ENCODE data around the gene KCNK16. TPM values are rescaled to one million over a fixed set of nuclear protein-coding genes. Genes with fewer than 3 reads are reported as not detected.

The KCNK16 gene
- total and polyA plus RNA-seq, 10 of the 15 experiments (the other 5 are each of a cell fraction or from before 2014, with no cell fraction given), result not detected

GRCh38 chr6:39321761-39322160 lies 741 bp downstream of the KCNK16 start:
- BruUV-seq (replicated peaks), result no TSS peak
- H4K20me1 ChIP-seq (ENCODE audit: control insufficient read depth, insufficient read depth), result no peaks in the 10 kb centered on the region
- no peak overlapping the region for H2AFZ ChIP-seq (ENCODE audit: control insufficient read depth, low read depth, low read length)
- H3K79me2 ChIP-seq (ENCODE audit: control insufficient read depth, insufficient read depth, low read length), result no peaks in the 10 kb centered on the region
- H3K4me2 ChIP-seq (ENCODE audit: control insufficient read depth, insufficient read depth), result no peak overlapping the region
- POLR2A ChIA-PET, result no interaction called here
- peaks cover 0 to 5% of the 10 kb centered on the region in 2 experiments; a peak in 3 of 4 replicates for H3K27me3 ChIP-seq (replicated peaks in 1 of 2; ENCODE audit: control insufficient read depth in 2 of 2, insufficient read depth in 2 of 2, low read length in 1 of 2)
- SMC1A ChIA-PET (ENCODE audit: uncharacterized antibody, unreplicated experiment), result interaction anchor here (1.2 kb wide), 1 partner anchor 12 kb away, joined by 3 read pairs; no protein-coding TSS in a partner anchor
- ATAC-seq (no peak), FAIRE-seq (no peak), DNase-seq (ENCODE audit: low read depth, low spot score) (no peak)
- no peaks in the 10 kb centered on the region for H3K9me3 ChIP-seq (replicated peaks; ENCODE audit: control insufficient read depth, insufficient read depth, low read length)
- H3K27ac ChIP-seq (ENCODE audit: control insufficient read depth, insufficient read depth), result no peak overlapping the region
- H3K36me3 ChIP-seq (ENCODE audit: control insufficient read depth in 2 of 2, insufficient read depth in 2 of 2, low read length in 1 of 2), result no peaks in the 10 kb centered on the region
- CTCF ChIA-PET, result no interaction called here
- no peak overlapping the region for H3K4me3 ChIP-seq
- TF ChIP-seq LARP7 (IDR thresholded peaks at IDR 0.05), result no peak
- TF ChIP-seq CHD2 (IDR thresholded peaks at IDR 0.05; ENCODE audit: borderline replicate concordance, low read depth, low read length), result no peak
- TF ChIP-seq HCFC1 (IDR thresholded peaks at IDR 0.05; ENCODE audit: low read length), result no peak
- TF ChIP-seq HDAC2 (IDR thresholded peaks at IDR 0.05), result no peak
- TF ChIP-seq FOXM1 (IDR thresholded peaks at IDR 0.05; ENCODE audit: low read depth, low read length), result no peak
- no peak for TF ChIP-seq YY1 (IDR thresholded peaks at IDR 0.05; ENCODE audit: low read depth, low read length)
- TF ChIP-seq, protein P1, sequence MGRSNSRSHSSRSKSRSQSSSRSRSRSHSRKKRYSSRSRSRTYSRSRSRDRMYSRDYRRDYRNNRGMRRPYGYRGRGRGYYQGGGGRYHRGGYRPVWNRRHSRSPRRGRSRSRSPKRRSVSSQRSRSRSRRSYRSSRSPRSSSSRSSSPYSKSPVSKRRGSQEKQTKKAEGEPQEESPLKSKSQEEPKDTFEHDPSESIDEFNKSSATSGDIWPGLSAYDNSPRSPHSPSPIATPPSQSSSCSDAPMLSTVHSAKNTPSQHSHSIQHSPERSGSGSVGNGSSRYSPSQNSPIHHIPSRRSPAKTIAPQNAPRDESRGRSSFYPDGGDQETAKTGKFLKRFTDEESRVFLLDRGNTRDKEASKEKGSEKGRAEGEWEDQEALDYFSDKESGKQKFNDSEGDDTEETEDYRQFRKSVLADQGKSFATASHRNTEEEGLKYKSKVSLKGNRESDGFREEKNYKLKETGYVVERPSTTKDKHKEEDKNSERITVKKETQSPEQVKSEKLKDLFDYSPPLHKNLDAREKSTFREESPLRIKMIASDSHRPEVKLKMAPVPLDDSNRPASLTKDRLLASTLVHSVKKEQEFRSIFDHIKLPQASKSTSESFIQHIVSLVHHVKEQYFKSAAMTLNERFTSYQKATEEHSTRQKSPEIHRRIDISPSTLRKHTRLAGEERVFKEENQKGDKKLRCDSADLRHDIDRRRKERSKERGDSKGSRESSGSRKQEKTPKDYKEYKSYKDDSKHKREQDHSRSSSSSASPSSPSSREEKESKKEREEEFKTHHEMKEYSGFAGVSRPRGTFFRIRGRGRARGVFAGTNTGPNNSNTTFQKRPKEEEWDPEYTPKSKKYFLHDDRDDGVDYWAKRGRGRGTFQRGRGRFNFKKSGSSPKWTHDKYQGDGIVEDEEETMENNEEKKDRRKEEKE (IDR thresholded peaks at IDR 0.05), result no peak
- TF ChIP-seq, protein P2, sequence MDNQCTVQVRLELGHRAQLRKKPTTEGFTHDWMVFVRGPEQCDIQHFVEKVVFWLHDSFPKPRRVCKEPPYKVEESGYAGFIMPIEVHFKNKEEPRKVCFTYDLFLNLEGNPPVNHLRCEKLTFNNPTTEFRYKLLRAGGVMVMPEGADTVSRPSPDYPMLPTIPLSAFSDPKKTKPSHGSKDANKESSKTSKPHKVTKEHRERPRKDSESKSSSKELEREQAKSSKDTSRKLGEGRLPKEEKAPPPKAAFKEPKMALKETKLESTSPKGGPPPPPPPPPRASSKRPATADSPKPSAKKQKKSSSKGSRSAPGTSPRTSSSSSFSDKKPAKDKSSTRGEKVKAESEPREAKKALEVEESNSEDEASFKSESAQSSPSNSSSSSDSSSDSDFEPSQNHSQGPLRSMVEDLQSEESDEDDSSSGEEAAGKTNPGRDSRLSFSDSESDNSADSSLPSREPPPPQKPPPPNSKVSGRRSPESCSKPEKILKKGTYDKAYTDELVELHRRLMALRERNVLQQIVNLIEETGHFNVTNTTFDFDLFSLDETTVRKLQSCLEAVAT (IDR thresholded peaks at IDR 0.05), result no peak
- no peak for TF ChIP-seq POLR2AphosphoS5 (IDR thresholded peaks at IDR 0.05; ENCODE audit: low read length)
- in situ Hi-C loops (cut with MboI) (no loop called here), intact Hi-C loops (cut with micrococcal nuclease; ENCODE audit: unreplicated experiment) (no loop called here)
- WGBS (ENCODE audit: insufficient coverage, insufficient replicate concordance, low lambda C conversion rate, missing lambda C conversion rate), result under 1% methylated on average over 5 of the region's 5 CpGs
- RAD21 ChIA-PET (ENCODE audit: unreplicated experiment), result no interaction called here
- no peaks in the 10 kb centered on the region for H3K4me1 ChIP-seq (ENCODE audit: control insufficient read depth, insufficient read depth, low read length)
- no peak overlapping the region for H3K9ac ChIP-seq (ENCODE audit: control insufficient read depth, insufficient read depth, low read length)

All from GM12878 (cell line).